Body of pancreas (tissue), 4 donors: Measurements from ENCODE around the gene ACVR1B.

Experiments used
- POLR2A ChIP-seq, 3 donors: fragments of 450-650 bp; IDR thresholded peaks; one replicate each; pipeline ENCODE4 v1.6.1; 2016; ENCODE audit warnings: antibody characterized with exemption in 3 of 3, mild to moderate bottlenecking in 2 of 3
- TF ChIP-seq, protein P1 (sequence below), 7 experiments: fragments of 450-650 bp in 4 of 7; fragments of 200-600 bp in 3 of 7; sonication (generic) in 3 of 7; IDR thresholded peaks; one replicate each; pipeline ENCODE4 v1.5.1; 2016 to 2019; ENCODE audit warnings: antibody characterized with exemption in 7 of 7

DNA sequence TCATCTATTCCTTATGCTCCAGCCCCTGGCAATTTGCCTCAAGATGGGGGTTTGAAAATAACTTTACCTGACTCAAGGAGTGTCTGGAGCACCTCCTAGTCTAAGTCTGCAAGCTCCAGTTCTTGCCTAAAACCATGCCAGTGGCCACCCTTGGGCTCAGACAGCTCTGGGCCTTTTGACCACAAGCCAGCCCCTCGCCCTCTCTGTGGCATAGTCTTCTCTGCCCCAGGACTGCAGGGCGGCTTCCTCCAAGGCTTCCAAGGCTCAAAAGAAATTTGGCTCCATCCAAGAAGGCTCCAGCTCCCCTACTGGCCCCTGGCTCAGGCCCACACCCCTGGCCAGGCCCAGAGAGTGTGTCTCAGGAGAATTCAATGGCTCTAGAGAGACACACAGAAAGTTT lies 29.4 kb upstream of the ACVR1B start:
- TF ChIP-seq, protein P1, sequence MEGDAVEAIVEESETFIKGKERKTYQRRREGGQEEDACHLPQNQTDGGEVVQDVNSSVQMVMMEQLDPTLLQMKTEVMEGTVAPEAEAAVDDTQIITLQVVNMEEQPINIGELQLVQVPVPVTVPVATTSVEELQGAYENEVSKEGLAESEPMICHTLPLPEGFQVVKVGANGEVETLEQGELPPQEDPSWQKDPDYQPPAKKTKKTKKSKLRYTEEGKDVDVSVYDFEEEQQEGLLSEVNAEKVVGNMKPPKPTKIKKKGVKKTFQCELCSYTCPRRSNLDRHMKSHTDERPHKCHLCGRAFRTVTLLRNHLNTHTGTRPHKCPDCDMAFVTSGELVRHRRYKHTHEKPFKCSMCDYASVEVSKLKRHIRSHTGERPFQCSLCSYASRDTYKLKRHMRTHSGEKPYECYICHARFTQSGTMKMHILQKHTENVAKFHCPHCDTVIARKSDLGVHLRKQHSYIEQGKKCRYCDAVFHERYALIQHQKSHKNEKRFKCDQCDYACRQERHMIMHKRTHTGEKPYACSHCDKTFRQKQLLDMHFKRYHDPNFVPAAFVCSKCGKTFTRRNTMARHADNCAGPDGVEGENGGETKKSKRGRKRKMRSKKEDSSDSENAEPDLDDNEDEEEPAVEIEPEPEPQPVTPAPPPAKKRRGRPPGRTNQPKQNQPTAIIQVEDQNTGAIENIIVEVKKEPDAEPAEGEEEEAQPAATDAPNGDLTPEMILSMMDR (IDR thresholded peaks at IDR 0.05), result no peak
- TF ChIP-seq POLR2A (IDR thresholded peaks at IDR 0.05), result no peak
